Cardiac fibroblast (primary cell): ENCODE data around the gene ADAMTSL3.
A peak's percentile ranks its signal among the peaks of the same experiment; 100 is the strongest.

Experiments used
- DNase-seq, 2 donors: peaks; one replicate each; pipeline versions ENCODE4 v3.0.0 to v3.0.0-alpha.2; 2010; ENCODE audit warnings: low read depth in 2 of 2
- H3K4me3 ChIP-seq, 2 donors: replicated peaks in 1 of 2; 1 replicate in 1 of 2; 2 replicates in 1 of 2; pipeline ENCODE4 v1.5.1; 2011; ENCODE audit warnings: low read depth in 2 of 2, low read length in 2 of 2, mild to moderate bottlenecking in 2 of 2, moderate library complexity in 1 of 2
- CTCF ChIP-seq: IDR thresholded peaks from one replicate; pipeline ENCODE4 v1.5.1; 2011; ENCODE audit warnings: low read depth, mild to moderate bottlenecking, low read length, inconsistent platforms

The ADAMTSL3 gene

GRCh38 chr15:83721031-83721430 is 67.1 kb downstream of the ADAMTSL3 start:
- DNase-seq: no peak
- no peak for TF ChIP-seq CTCF
- H3K4me3 ChIP-seq: no peak overlapping the region

- DNase-seq: no peak
- no peak for TF ChIP-seq CTCF
- H3K4me3 ChIP-seq: no peak overlapping the region
Measured at GRCh38 chr15:83721981-83722380, 68.1 kb downstream of the ADAMTSL3 start.

GRCh38 chr15:83723216-83723615 is 69.3 kb downstream of the ADAMTSL3 start:
- no peak for TF ChIP-seq CTCF
- H3K4me3 ChIP-seq: no peak overlapping the region
- peak; percentile 12 to 31 for DNase-seq

GRCh38 chr15:83732196-83732595 is 78.3 kb downstream of the ADAMTSL3 start:
- H3K4me3 ChIP-seq: no peak overlapping the region
- TF ChIP-seq CTCF: no peak
- no peak for DNase-seq

- no peak for TF ChIP-seq CTCF
- H3K4me3 ChIP-seq: no peak overlapping the region
- no peak for DNase-seq
Measured at GRCh38 chr15:83732770-83733169, 78.8 kb downstream of the ADAMTSL3 start.

GRCh38 chr15:83733206-83733605 is 79.3 kb downstream of the ADAMTSL3 start:
- DNase-seq: peak; percentile 63 to 93
- H3K4me3 ChIP-seq: no peak overlapping the region
- TF ChIP-seq CTCF: no peak

GRCh38 chr15:83733691-83734090 is 79.8 kb downstream of the ADAMTSL3 start:
- H3K4me3 ChIP-seq: no peak overlapping the region
- no peak for TF ChIP-seq CTCF

More at GRCh38 chr15:83733691-83734090, 79.8 kb downstream of the ADAMTSL3 start:
- no peak for DNase-seq
